OCI-LY3 (cell line): ENCODE measurements around the gene RGS9BP.
"Not testable (repeated sequence)": the region's sequence is repeated elsewhere in the genome, so short reads cannot be mapped to it uniquely, and the experiment has no call there.

ENCODE experiments used
- H2AFZ ChIP-seq: fragments of 200-600, 300-600 bp; shearing (Covaris generic); 2 replicates; pipeline ENCODE4 v1.6.0; 2014; ENCODE audit warnings: antibody characterized with exemption, low read depth, low read length
- H3K27ac ChIP-seq: fragments of 200-600, 300-600 bp; sonication (generic); 2 replicates; pipeline ENCODE4 v1.5.1; 2014; ENCODE audit warnings: mild to moderate bottlenecking, low read length, moderate library complexity, mixed read lengths
- H3K27me3 ChIP-seq: fragments of 200-600, 300-600 bp; sonication (generic); 2 replicates; pipeline ENCODE4 v1.6.1; 2014; ENCODE audit warnings: low read depth, low read length, mixed read lengths
- H3K36me3 ChIP-seq: fragments of 200-600, 300-600 bp; sonication (generic); replicated peaks from 2 replicates; pipeline ENCODE3; 2014; ENCODE audit warnings: low read depth, low read length, mixed read lengths
- H3K4me1 ChIP-seq: fragments of 300-600, 200-600 bp; sonication (generic); 2 replicates; pipeline ENCODE4 v1.6.1; 2014; ENCODE audit warnings: low read length, mixed read lengths
- H3K4me2 ChIP-seq: fragments of 200-600, 300-600 bp; sonication (generic); 2 replicates; pipeline ENCODE4 v1.6.1; 2014; ENCODE audit warnings: low read length, mixed read lengths
- H3K4me3 ChIP-seq: fragments of 300-600, 200-600 bp; sonication (generic); 2 replicates; pipeline ENCODE4 v1.5.1; 2014; ENCODE audit warnings: antibody characterized with exemption, mild to moderate bottlenecking, low read length, moderate library complexity
- H3K79me2 ChIP-seq: fragments of 300-600, 200-600 bp; shearing (Covaris generic); 2 replicates; pipeline ENCODE4 v1.6.1; 2014; ENCODE audit warnings: mild to moderate bottlenecking, low read length, mixed read lengths
- H3K9ac ChIP-seq: fragments of 300-600, 200-600 bp; shearing (Covaris generic); 2 replicates; pipeline ENCODE4 v1.6.0; 2014; ENCODE audit warnings: mild to moderate bottlenecking, low read length, moderate library complexity
- H3K9me3 ChIP-seq: fragments of 200-600, 300-600 bp; shearing (Covaris generic); 2 replicates; pipeline ENCODE4 v1.6.1; 2014; ENCODE audit warnings: low read length, mixed read lengths; ENCODE audit not compliant: insufficient read depth
- H4K20me1 ChIP-seq: fragments of 200-600, 300-600 bp; sonication (generic); 2 replicates; pipeline ENCODE4 v1.6.1; 2016; ENCODE audit warnings: low read length, mixed read lengths; ENCODE audit not compliant: insufficient read depth
- EZH2phosphoT487 ChIP-seq: fragments of 200-600 bp; shearing (Covaris generic); IDR thresholded peaks from 2 replicates; pipeline ENCODE4 v1.6.1; 2018; ENCODE audit warnings: antibody characterized with exemption, mixed run types, low read depth
- TF ChIP-seq, protein P1 (sequence below): fragments of 200-600, 300-600 bp; sonication (generic); IDR thresholded peaks from 2 replicates; pipeline ENCODE4 v1.5.1; 2014; ENCODE audit warnings: antibody characterized with exemption, low read length, low read depth

The RGS9BP gene

GRCh38 chr19:32651729-32652140, 23.9 kb upstream of the RGS9BP start:
- Histone ChIP-seq H3K79me2 (peaks cover 18% of the 10 kb centered on the region), H4K20me1 (peaks cover 14% of the 10 kb centered on the region; the same call in 1 of the 2 replicates), H3K27ac (no peak overlapping the region), H3K4me2 (no peak overlapping the region), H2AFZ (no peak overlapping the region), H3K36me3 (peaks cover 48% of the 10 kb centered on the region), H3K27me3 (no peaks in the 10 kb centered on the region), H3K9me3 (no peaks in the 10 kb centered on the region), H3K9ac (no peak overlapping the region), H3K4me1 (peaks cover 28% of the 10 kb centered on the region), H3K4me3 (no peak overlapping the region)
- TF ChIP-seq EZH2phosphoT487: no peak
- TF ChIP-seq, protein P1, sequence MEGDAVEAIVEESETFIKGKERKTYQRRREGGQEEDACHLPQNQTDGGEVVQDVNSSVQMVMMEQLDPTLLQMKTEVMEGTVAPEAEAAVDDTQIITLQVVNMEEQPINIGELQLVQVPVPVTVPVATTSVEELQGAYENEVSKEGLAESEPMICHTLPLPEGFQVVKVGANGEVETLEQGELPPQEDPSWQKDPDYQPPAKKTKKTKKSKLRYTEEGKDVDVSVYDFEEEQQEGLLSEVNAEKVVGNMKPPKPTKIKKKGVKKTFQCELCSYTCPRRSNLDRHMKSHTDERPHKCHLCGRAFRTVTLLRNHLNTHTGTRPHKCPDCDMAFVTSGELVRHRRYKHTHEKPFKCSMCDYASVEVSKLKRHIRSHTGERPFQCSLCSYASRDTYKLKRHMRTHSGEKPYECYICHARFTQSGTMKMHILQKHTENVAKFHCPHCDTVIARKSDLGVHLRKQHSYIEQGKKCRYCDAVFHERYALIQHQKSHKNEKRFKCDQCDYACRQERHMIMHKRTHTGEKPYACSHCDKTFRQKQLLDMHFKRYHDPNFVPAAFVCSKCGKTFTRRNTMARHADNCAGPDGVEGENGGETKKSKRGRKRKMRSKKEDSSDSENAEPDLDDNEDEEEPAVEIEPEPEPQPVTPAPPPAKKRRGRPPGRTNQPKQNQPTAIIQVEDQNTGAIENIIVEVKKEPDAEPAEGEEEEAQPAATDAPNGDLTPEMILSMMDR: no peak

DNA sequence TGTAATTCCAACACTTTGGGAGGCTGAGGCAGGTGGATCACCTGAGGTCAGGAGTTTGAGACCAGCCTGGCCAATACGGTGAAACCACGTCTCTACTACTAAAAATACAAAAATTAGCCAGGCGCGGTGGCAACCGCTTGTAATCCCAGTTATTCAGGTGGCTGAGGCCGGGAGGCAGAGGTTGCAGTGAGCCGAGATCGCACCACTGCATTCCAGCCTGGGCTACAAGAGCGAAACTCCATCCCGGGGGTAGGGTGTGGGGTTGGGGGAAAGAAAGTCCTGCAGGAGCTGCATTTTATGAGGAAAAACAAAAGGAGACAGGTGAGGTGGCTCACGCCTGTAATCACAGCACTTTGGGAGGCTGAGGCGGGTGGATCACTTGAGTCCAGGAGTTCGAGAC, 23.3 kb upstream of the RGS9BP start:
- Histone ChIP-seq H4K20me1 (peaks cover 14% of the 10 kb centered on the region; the same call in 1 of the 2 replicates), H3K36me3 (peaks cover 45% of the 10 kb centered on the region), H3K4me1 (peaks cover 22% of the 10 kb centered on the region), H3K79me2 (peaks cover 18% of the 10 kb centered on the region)
- H3K27me3 ChIP-seq, H3K4me2 ChIP-seq, H2AFZ ChIP-seq, H3K4me3 ChIP-seq, H3K27ac ChIP-seq, H3K9me3 ChIP-seq, H3K9ac ChIP-seq: not testable (repeated sequence)

- no peak overlapping the region for H3K9ac ChIP-seq
- H3K27me3 ChIP-seq: no peaks in the 10 kb centered on the region
- H2AFZ ChIP-seq: no peak overlapping the region
- 0 out of 2 replicates have a peak overlapping the region, but pooled peaks have one; percentile 14 for H3K4me3 ChIP-seq
- H3K4me2 ChIP-seq: peak overlapping the region; percentile 54
- H3K4me1 ChIP-seq: peaks cover 18% of the 10 kb centered on the region
- peaks cover 18% of the 10 kb centered on the region for H3K79me2 ChIP-seq
- peaks cover 40% of the 10 kb centered on the region for H3K36me3 ChIP-seq
- no peak for TF ChIP-seq EZH2phosphoT487
- TF ChIP-seq, protein P1: no peak
- H4K20me1 ChIP-seq: peaks cover 16% of the 10 kb centered on the region; the same call in 1 of the 2 replicates
- H3K27ac ChIP-seq: peak overlapping the region; percentile 64
- no peaks in the 10 kb centered on the region for H3K9me3 ChIP-seq
Observed at GRCh38 chr19:32652894-32653598, 22.6 kb upstream of the RGS9BP start.

DNA sequence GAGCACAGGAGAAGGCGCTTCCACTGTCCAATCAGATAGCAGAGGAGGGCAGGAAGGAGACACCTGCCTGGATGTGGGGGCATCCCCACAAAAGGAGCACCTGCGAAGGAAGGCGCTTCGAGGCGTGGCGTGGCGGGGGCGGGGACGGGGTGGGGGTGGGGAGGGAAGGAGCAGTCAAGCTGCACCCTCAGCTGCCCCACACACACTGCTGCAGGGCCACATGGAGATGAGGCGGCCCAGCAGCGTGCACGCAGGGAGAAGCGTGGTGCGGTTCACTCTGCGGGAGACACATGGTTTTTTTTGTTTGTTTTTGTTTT, 22.1 kb upstream of the RGS9BP start:
- TF ChIP-seq, protein P1: no peak
- TF ChIP-seq EZH2phosphoT487: no peak
- no peak overlapping the region for H3K9ac ChIP-seq
- peak overlapping the region; percentile 54 for H3K4me2 ChIP-seq
- peaks cover 44% of the 10 kb centered on the region for H3K36me3 ChIP-seq
- no peaks in the 10 kb centered on the region for H3K9me3 ChIP-seq
- no peak overlapping the region for H3K4me3 ChIP-seq
- H3K4me1 ChIP-seq: peaks cover 18% of the 10 kb centered on the region
- peaks cover 21% of the 10 kb centered on the region; the same call in 1 of the 2 replicates for H4K20me1 ChIP-seq
- H3K27me3 ChIP-seq: no peaks in the 10 kb centered on the region
- H3K27ac ChIP-seq: peak overlapping the region; percentile 64
- H2AFZ ChIP-seq: no peak overlapping the region
- H3K79me2 ChIP-seq: peaks cover 21% of the 10 kb centered on the region

GRCh38 chr19:32656379-32656778, 19.3 kb upstream of the RGS9BP start:
- not testable (repeated sequence) for H3K4me3 ChIP-seq, H3K4me2 ChIP-seq, H3K27ac ChIP-seq, H2AFZ ChIP-seq, H3K9ac ChIP-seq, H3K27me3 ChIP-seq, H3K9me3 ChIP-seq
- Histone ChIP-seq H3K4me1 (peaks cover 18% of the 10 kb centered on the region), H3K36me3 (peaks cover 37% of the 10 kb centered on the region), H4K20me1 (peaks cover 39% of the 10 kb centered on the region), H3K79me2 (peaks cover 49% of the 10 kb centered on the region)
